Measurements from ENCODE around the gene ITPR3.

- TF ChIP-seq POLR2A (IDR thresholded peaks at IDR 0.05) (no peak), CTCF (IDR thresholded peaks at IDR 0.05) (no peak)
Measured at GRCh38 chr6:33588894-33589293, 32.2 kb upstream of the ITPR3 start.

All from prostate gland (tissue), 2 donors.